Esophagus muscularis mucosa (tissue), 4 donors: ENCODE results near the gene CHPF2. TPM values are rescaled to one million over a fixed set of nuclear protein-coding genes. Genes with fewer than 3 reads are reported as not detected.

Experiments
- DNase-seq: peaks from one replicate; pipeline ENCODE4 v3.0.0-alpha.2; 2017; ENCODE audit errors: extremely low spot score
- H3K27ac ChIP-seq, 4 donors: fragments of 200-600 bp; sonication (generic); replicated peaks in 1 of 4; 1 replicate in 3 of 4; 2 replicates in 1 of 4; pipeline ENCODE4 v1.5.1; 2016 to 2019; ENCODE audit warnings: mild to moderate bottlenecking in 1 of 4
- H3K27me3 ChIP-seq, 4 donors: fragments of 200-600 bp; sonication (generic); one replicate each; pipeline versions ENCODE4 v1.5.1 to v1.6.0; 2016 to 2019
- H3K36me3 ChIP-seq, 4 donors: fragments of 200-600 bp; sonication (generic); one replicate each; pipeline ENCODE4 v1.5.1; 2016 to 2019
- H3K4me1 ChIP-seq, 4 donors: fragments of 200-600 bp; sonication (generic); one replicate each; pipeline ENCODE4 v1.5.1; 2016 to 2019
- H3K4me3 ChIP-seq, 4 donors: fragments of 200-600 bp; sonication (generic); 1 replicate in 2 of 4; 2 replicates in 2 of 4; pipeline ENCODE4 v1.5.1; 2016 to 2019; ENCODE audit warnings: mild to moderate bottlenecking in 4 of 4, moderate library complexity in 1 of 4
- H3K9me3 ChIP-seq, 4 donors: fragments of 200-600 bp; sonication (generic); 1 replicate in 3 of 4; 2 replicates in 1 of 4; pipeline ENCODE4 v1.5.1; 2016 to 2019
- CTCF ChIP-seq, 3 experiments: fragments of 200-600 bp in 2 of 3; fragments of 450-650 bp in 1 of 3; sonication (generic) in 2 of 3; IDR thresholded peaks; one replicate each; pipeline ENCODE4 v1.5.1; 2017 to 2019; ENCODE audit warnings: antibody characterized with exemption in 3 of 3, mild to moderate bottlenecking in 2 of 3, moderate library complexity in 1 of 3
- EP300 ChIP-seq: sonication (generic); formaldehyde crosslinking; IDR thresholded peaks from one replicate; pipeline ENCODE4 v1.6.1; 2017; ENCODE audit warnings: antibody characterized with exemption
- POLR2A ChIP-seq: fragments of 450-650 bp; IDR thresholded peaks from one replicate; pipeline ENCODE4 v1.6.1; 2017; ENCODE audit warnings: antibody characterized with exemption, moderate library complexity, mild to moderate bottlenecking, low read depth
- POLR2AphosphoS5 ChIP-seq, 2 donors: sonication (generic); formaldehyde crosslinking; IDR thresholded peaks; one replicate each; pipeline ENCODE4 v1.6.1; 2017; ENCODE audit warnings: antibody characterized with exemption in 2 of 2
- WGBS: methylation state at CpG from one replicate; pipeline ENCODE4 v1.1.5; 2018; 5-methylcytosine and 5-hydroxymethylcytosine counted together
- intact Hi-C: fragments of 100-400 bp; cut with DNase I; formaldehyde crosslinking; loops from one replicate; pipeline ENCODE4 v1.15.1; 2023
- total RNA-seq, 4 donors: library from RNA; depleted of rRNA; stranded (reverse); fragments of >200 nt; gene quantifications; one replicate each; pipeline versions ENCODE4 v1.1.0 to v1.2.1, GENCODE V29; 2016

Gene CHPF2
- total RNA-seq, 4 donors from 2014 or later = 23.7 to 39.4 (median 26.8) TPM

- Histone ChIP-seq H3K4me1 (peaks cover 0 to 3% (median 0%) of the 10 kb centered on the region in 4 donors), H3K36me3 (no peaks in the 10 kb centered on the region), H3K9me3 (no peaks in the 10 kb centered on the region), H3K27me3 (peaks cover 0 to 24% (median 0%) of the 10 kb centered on the region in 4 donors), H3K4me3 (no peak overlapping the region), H3K27ac (no peak overlapping the region)
- whole genome bisulfite sequencing = 71% methylated on average over 9 of the region's 22 CpGs
- intact Hi-C loops = no loop called here
- DNase-seq = no peak
- TF ChIP-seq POLR2A = no peak
- no peak for TF ChIP-seq POLR2AphosphoS5 (IDR thresholded peaks at IDR 0.05)
- TF ChIP-seq CTCF (IDR thresholded peaks at IDR 0.05) = no peak
- TF ChIP-seq EP300 = no peak
These were observed 44.7 kb upstream of the CHPF2 start for GRCh38 chr7:151187409-151188251.

- Histone ChIP-seq H3K27me3 (peaks cover 0 to 29% (median 0%) of the 10 kb centered on the region in 4 donors), H3K4me3 (no peak overlapping the region), H3K27ac (no peak overlapping the region), H3K9me3 (no peaks in the 10 kb centered on the region), H3K4me1 (peaks cover 0 to 3% (median 0%) of the 10 kb centered on the region in 4 donors), H3K36me3 (no peaks in the 10 kb centered on the region)
- 65% methylated on average over 4 of the region's 5 CpGs for WGBS
- TF ChIP-seq EP300 (no peak), CTCF (IDR thresholded peaks at IDR 0.05) (no peak), POLR2AphosphoS5 (IDR thresholded peaks at IDR 0.05) (no peak), POLR2A (no peak)
- no peak for DNase-seq
- intact Hi-C loops = no loop called here
These were observed 44.1 kb upstream of the CHPF2 start for GRCh38 chr7:151188252-151188542.

- Histone ChIP-seq H3K4me1 (peaks cover 0 to 3% (median 0%) of the 10 kb centered on the region in 4 donors), H3K27ac (no peak overlapping the region), H3K4me3 (no peak overlapping the region), H3K27me3 (peaks cover 0 to 26% (median 0%) of the 10 kb centered on the region in 4 donors), H3K36me3 (no peaks in the 10 kb centered on the region), H3K9me3 (no peaks in the 10 kb centered on the region)
- DNase-seq = no peak
- TF ChIP-seq POLR2AphosphoS5 (IDR thresholded peaks at IDR 0.05) (no peak), EP300 (no peak), CTCF (IDR thresholded peaks at IDR 0.05) (no peak), POLR2A (no peak)
- intact Hi-C loops = no loop called here
- WGBS = 52% methylated on average over 4 of the region's 4 CpGs
These were observed 43.2 kb upstream of the CHPF2 start for GRCh38 chr7:151189038-151189437.

GRCh38 chr7:151191544-151191943, 40.7 kb upstream of the CHPF2 start:
- no peak for DNase-seq
- Histone ChIP-seq H3K9me3 (no peaks in the 10 kb centered on the region), H3K27ac (no peak overlapping the region), H3K36me3 (no peaks in the 10 kb centered on the region), H3K4me1 (peaks cover 0 to 3% (median 0%) of the 10 kb centered on the region in 4 donors), H3K4me3 (no peak overlapping the region), H3K27me3 (peaks cover 0 to 39% (median 0%) of the 10 kb centered on the region in 4 donors)
- WGBS = 73% methylated on average over 7 of the region's 12 CpGs
- TF ChIP-seq POLR2A = no peak
- no peak for TF ChIP-seq CTCF (IDR thresholded peaks at IDR 0.05)
- TF ChIP-seq EP300 = no peak
- no peak for TF ChIP-seq POLR2AphosphoS5 (IDR thresholded peaks at IDR 0.05)
- intact Hi-C loops = no loop called here
